ENCODE data around the gene MPC2.

DNA sequence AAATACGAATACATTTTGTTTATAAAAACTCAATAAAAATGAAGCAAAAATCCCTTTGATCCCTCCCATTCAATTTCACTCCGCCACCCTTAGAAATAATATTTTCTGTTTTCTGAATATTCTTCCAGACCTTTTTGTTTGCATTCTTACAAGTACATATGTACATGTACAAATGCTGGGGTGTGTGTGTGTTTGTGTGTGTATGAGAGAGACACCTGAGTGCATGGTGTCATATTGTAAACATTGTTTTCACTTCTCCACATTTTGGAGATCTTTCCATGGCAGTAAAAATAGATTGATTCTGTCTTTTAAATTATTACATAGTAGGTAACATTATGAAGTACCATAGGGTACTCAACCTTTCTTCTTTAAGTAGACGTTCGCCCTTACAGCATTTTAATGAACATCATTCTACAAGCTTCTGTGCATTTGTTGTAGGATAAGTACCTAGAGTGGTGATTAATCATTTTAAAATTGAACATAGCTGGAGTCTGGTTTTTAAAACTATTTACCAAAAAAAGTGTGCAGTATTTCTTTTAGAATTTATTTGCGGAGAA lies 1.3 kb upstream of the MPC2 start:
- TF ChIP-seq, protein P1, sequence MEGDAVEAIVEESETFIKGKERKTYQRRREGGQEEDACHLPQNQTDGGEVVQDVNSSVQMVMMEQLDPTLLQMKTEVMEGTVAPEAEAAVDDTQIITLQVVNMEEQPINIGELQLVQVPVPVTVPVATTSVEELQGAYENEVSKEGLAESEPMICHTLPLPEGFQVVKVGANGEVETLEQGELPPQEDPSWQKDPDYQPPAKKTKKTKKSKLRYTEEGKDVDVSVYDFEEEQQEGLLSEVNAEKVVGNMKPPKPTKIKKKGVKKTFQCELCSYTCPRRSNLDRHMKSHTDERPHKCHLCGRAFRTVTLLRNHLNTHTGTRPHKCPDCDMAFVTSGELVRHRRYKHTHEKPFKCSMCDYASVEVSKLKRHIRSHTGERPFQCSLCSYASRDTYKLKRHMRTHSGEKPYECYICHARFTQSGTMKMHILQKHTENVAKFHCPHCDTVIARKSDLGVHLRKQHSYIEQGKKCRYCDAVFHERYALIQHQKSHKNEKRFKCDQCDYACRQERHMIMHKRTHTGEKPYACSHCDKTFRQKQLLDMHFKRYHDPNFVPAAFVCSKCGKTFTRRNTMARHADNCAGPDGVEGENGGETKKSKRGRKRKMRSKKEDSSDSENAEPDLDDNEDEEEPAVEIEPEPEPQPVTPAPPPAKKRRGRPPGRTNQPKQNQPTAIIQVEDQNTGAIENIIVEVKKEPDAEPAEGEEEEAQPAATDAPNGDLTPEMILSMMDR (IDR thresholded peaks at IDR 0.05; ENCODE audit: insufficient read depth, low read length), result no peak
- TF ChIP-seq POLR2AphosphoS5 (IDR thresholded peaks at IDR 0.05; ENCODE audit: low read depth) (no peak), GABPA (IDR thresholded peaks at IDR 0.05; ENCODE audit: low read depth) (no peak; the same call in 1 of the 2 replicates), SPI1 (IDR thresholded peaks at IDR 0.05; ENCODE audit: borderline replicate concordance, low read depth) (no peak)
- TF ChIP-seq, protein P2, sequence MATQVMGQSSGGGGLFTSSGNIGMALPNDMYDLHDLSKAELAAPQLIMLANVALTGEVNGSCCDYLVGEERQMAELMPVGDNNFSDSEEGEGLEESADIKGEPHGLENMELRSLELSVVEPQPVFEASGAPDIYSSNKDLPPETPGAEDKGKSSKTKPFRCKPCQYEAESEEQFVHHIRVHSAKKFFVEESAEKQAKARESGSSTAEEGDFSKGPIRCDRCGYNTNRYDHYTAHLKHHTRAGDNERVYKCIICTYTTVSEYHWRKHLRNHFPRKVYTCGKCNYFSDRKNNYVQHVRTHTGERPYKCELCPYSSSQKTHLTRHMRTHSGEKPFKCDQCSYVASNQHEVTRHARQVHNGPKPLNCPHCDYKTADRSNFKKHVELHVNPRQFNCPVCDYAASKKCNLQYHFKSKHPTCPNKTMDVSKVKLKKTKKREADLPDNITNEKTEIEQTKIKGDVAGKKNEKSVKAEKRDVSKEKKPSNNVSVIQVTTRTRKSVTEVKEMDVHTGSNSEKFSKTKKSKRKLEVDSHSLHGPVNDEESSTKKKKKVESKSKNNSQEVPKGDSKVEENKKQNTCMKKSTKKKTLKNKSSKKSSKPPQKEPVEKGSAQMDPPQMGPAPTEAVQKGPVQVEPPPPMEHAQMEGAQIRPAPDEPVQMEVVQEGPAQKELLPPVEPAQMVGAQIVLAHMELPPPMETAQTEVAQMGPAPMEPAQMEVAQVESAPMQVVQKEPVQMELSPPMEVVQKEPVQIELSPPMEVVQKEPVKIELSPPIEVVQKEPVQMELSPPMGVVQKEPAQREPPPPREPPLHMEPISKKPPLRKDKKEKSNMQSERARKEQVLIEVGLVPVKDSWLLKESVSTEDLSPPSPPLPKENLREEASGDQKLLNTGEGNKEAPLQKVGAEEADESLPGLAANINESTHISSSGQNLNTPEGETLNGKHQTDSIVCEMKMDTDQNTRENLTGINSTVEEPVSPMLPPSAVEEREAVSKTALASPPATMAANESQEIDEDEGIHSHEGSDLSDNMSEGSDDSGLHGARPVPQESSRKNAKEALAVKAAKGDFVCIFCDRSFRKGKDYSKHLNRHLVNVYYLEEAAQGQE (IDR thresholded peaks at IDR 0.05; ENCODE audit: insufficient replicate concordance, low read depth), result no peak
